H54 (cell line): ENCODE results near the gene C6orf120.

ENCODE experiments used
- DNase-seq: peaks from one replicate; pipeline ENCODE4 v3.0.0; 2011; ENCODE audit warnings: low spot score, mixed read lengths; ENCODE audit not compliant: insufficient read length
- FAIRE-seq: peaks from 3 replicates; lab custom pipeline; 2011; peaks lifted over from hg19 to GRCh38; lab: Jason Lieb, UNC
- POLR2A ChIP-seq: IDR thresholded peaks from 2 replicates; pipeline ENCODE4 v1.6.1; 2011; ENCODE audit warnings: low read depth, mild to moderate bottlenecking, low read length

The C6orf120 gene

DNA sequence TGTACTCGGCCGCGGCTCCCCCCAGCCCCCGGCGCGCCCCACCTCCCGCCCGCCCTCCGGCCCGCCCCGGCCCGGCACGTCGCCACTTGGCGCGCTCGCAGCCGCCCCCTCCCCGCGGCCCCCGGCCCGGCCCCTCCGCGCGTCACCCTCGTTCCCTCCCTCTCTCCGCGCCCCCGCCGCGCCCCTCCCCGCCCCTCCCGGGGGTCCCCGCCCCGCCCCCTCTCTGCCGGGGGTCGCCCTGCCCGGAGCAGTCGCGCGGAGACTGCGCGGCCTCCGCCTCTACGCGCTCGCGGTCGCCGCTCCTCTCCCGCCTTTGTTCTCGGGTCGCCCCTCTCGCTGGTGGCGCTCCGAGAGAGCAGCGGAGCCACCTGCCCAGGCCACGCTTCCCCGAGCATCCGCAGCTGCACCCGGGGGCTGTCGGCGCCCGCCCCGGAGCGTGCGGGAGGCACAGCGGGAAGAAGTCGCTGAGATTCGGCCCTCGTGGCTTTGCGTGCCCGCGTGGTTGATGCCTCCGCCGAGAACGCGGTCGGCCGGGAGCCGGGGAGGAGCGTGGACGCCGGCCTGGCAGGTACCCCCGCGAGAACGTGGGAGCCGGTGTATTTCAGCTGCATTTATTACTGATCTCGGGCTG is 22.7 kb downstream of the C6orf120 start, which contains the start of gene PHF10:
Gene PHF10 (minus strand): TSS at position 7 of the 631 bp plus-strand sequence. CDS start 569 bp downstream, outside the sequence.
- DNase-seq (no peak), FAIRE-seq (no peak)
- TF ChIP-seq POLR2A: no peak

DNA sequence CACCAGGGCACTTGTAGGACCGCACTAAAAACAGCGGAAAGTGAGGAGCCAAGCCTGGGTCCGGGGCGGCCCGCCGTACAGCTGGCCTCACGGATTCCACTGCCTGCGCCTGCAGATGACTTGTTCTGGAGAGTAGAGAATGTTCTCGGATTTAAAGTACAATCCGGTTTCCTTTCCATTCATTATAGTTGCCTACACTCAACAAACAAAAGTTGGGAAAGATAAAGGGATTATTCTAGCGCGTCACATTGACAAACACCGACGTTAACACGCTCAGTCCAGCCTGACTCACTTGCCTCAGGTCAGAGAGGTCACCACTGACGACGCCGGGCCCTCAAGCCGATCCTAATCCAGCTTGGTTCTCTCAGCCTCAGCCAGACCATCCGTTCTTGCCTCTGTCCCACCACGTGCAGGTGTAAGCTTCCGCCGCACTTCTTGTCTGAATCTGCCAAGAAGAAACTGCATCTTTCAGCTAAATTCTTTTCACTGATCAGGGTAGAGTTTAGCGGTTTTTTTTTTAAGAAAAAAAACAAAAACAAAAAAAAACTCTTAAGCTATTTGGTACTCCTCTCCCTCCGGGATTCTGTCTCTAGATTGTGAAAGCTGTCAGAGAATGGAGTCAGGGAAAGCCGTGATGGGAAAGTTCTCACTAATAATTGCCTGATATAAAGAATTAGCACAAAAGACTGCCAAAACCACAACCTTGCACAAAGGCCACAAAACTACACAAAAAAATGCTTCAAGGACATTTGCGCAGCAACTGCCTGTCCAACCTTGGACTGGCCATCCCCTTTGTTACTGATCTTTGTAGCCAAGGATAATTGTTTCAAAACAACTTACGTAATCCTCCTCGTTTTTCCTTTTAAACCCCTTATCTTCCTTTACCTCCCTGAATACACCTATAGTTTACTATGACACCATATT is 23.5 kb downstream of the C6orf120 start:
- no peak for DNase-seq
- FAIRE-seq: no peak
- TF ChIP-seq POLR2A: no peak

DNA sequence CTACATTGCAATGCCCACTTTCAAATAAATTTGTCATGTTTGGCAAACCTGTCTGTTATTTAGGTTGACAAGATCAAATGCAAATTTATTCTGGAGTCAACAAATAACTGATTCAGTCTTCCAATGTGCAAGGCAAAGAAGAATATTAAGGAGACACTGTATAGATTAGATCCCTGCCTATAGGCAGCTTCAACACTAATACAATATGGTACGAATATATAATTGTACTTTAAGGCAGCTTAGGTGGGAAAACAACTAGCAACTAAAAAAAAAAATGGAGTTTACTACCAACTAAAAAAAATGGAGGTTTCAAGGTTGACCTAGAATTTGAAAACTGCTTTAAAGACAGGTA is 24.1 kb downstream of the C6orf120 start:
- FAIRE-seq: no peak

DNA sequence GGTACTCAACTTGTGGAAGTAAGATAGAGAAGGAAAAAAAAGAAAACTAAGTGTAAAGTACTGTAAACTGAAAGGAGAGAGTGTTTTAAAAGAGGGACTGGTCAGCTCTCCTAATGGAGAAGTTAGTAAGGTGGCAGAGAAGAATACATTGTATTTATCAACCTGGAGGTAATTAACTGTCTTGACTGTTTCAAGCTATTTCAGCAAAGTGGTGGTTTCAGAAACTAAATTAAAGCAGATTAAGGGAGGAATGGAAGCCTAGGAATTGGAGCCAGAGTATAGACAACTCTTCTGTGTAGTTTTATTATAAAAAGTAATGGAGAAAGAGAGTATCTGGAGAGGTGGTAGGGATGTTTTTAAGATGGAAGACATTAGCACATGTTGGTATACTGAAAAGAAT is 25.0 kb downstream of the C6orf120 start:
- FAIRE-seq: no peak
- TF ChIP-seq POLR2A: no peak

More for the DNA sequence above, 24.1 kb downstream of the C6orf120 start:
- no peak for TF ChIP-seq POLR2A
- no peak for DNase-seq

DNA sequence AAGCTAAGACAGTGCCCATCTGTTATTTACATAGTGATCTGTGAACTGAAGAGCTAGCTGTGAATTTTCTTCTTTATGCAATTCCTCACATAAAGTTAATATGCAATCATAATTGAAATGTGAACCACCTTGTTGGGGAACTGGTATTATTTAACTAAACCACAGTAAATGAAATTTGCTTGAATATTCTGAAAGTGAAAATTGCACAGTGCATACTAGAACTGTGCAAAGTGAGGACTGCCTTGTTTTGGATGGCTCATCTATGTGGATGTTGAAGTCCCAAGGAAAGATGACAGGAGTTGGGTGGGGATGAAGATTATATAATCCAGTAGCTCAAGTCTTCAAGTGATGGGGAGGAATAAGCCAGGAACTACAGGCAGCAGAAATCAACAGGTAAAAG is 28.0 kb downstream of the C6orf120 start:
- TF ChIP-seq POLR2A: no peak
- FAIRE-seq (no peak), DNase-seq (no peak)

More for the DNA sequence above, 25.0 kb downstream of the C6orf120 start:
- no peak for DNase-seq

DNA sequence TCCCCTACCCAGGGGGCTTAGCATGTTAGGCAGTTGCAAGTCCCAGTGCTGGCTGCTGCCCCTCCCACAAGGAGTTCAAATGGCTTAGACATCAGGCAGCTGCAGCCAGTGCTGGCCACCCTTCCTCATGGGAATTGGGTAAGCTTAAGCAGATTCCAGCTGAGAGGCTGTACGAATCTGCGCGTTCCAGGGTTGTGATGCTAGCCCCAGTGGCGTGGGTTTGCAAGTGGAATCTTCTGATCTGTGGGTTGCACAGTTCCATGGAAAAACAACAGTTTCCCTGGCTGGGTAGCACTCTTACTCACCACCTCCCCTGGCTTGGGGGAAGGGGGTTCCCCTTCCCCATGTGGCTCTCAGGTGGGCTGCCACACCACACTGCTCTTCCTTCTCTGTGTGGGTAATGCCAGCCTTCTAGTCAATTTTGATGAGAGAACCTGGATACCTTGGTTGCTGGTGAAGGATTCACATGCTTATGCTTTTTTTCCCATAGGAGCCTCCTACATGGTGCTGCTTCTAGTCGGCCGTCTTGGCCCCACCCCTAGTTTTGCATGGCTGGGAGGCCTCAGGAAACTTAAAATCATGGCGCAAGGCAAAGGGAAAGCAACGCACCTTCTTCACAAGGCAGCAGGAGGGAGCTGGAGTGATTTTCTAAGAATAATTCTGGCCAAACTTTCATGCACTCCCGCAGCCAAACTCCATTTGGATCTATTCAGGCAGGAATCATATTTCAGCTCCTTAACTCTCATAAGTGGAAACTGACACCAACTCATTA is 36.5 kb downstream of the C6orf120 start:
- DNase-seq: no peak
- no peak for TF ChIP-seq POLR2A
- FAIRE-seq: no peak

DNA sequence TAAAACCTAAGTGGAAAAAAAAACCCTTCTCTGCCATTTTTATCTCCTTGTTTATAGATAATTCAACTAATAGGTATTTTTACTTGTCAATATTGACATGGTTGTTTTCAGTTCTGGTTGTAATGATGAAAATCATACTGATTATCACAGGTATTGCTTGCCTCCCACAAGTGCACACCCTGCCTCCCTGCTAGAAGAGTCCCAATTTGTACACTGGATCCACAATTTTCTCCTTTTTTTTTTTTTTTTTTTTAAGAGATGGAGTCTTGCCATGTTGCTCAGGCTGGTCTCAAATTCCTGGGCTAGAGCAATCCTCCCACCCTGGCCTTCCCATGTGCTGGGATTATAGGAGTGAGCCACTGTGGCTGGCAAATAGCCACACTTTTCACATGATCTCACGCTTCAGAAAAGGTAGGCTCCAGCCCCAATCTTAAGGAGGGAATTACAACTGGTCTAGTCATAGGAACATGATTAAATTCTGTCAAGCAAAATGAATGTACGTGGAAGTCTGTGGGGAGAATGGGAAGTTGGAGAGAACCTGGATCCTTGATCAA is 37.1 kb downstream of the C6orf120 start:
- no peak for TF ChIP-seq POLR2A
- no peak for DNase-seq
- FAIRE-seq: no peak

DNA sequence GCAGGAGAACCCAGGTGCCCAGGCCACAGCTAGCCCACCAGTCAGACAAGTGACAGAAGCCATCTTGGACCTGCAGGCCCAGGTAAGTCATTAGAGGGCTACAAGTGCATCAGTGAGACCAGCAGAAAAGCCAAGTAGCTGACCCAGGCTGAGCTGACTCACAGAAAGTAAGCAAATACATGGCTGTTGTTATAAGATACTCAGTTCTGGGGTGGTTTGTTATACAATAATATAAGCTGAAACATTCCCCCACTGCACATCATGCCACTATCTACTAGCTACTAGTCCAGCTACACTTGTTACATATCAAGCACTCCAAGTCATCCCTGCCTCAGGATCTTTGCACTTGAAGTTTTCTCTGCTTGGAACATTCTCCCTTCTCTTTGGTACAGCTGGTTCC is 39.4 kb downstream of the C6orf120 start:
- DNase-seq: no peak
- TF ChIP-seq POLR2A: no peak
- no peak for FAIRE-seq

DNA sequence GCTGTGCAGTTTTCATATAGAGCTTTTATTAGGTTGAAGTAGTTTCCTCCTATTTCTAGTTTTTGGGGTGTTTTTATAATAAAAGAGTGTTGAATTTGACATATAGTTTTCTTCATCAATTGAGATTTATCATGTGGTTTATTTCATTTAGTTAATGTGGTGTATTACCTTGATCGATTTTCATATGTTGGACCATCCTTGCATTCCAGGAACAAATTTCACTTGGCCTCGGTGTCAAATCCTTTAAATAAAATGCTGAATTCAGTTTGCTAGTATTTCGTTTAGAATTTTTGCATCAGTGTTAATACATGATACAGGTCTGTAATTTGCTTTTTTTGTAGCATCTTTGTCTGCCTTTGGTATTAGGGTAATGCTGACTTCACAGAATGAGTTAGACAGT is 43.5 kb downstream of the C6orf120 start:
- TF ChIP-seq POLR2A: no peak
- FAIRE-seq (no peak), DNase-seq (no peak)

DNA sequence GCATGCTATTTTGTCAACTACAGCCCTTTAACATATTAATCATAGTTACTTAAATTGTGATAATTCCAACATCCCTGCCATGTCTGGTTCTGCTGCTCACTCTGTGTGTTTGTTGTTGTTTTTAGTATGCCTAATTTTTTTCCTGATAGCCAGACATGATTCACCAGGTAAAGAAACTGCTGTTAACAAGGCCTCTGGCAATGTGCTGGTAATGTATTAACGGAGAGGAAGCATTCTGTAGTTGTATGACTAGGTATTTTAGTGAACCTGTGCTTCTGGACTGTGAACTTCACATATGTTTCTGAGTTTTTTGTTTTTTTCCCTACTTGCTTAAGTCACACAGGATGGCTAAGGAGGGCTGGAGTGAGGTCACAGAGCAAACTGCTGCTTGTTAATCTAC is 44.6 kb downstream of the C6orf120 start:
- DNase-seq: no peak
- no peak for FAIRE-seq
- no peak for TF ChIP-seq POLR2A

DNA sequence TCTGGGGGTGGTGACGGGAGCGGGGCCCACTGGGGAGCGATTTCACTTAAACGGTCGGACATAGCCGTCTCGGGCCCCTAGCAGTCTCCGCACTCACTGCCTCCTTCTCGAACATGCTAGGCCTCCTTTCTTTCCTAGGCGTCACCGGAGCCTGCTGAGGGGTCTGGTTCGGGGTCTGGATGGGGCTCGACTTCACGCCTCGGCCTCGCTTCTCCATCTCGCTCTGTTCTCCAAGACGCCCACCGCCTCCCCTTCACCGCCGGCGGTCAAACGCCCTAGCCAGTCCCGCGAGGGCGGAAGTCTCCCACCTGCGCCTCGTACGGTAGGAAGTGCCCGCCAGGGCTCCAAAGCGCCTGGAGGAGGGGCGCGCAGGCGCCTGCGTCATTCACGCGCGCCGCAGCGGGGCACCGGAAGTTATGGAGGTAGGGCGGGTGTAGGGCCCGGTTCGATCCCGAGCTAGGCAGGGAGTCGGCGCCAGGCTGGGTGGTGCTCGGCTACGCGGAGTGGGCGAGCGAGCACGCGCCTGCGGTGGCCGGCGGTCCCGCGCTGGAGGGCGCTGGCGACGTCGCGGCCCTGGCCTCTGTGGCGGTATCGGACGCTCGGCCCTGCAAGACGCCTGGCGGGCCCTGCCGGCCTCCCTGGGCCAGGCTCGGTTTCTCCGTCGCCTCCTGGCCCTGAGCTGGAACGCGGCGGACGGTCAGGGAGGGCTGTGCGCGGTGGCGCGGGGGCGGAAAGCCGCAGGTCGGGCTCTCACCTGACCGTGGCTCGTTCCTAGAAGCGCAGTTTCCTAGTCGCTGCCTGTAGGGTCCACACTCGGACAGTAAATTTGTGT is 49.5 kb downstream of the C6orf120 start, which contains the start of the genes DYNLT2 and ERMARD:
Gene DYNLT2 (minus strand): TSS at position 331 of the 832 bp plus-strand sequence. CDS start 114 bp downstream, at position 217.
Gene ERMARD (plus strand): TSS at position 381 of the 832 bp plus-strand sequence. CDS start 36 bp downstream, at position 417.
- DNase-seq: peak; percentile 77
- peak; percentile 86 for TF ChIP-seq POLR2A
- no peak for FAIRE-seq

DNA sequence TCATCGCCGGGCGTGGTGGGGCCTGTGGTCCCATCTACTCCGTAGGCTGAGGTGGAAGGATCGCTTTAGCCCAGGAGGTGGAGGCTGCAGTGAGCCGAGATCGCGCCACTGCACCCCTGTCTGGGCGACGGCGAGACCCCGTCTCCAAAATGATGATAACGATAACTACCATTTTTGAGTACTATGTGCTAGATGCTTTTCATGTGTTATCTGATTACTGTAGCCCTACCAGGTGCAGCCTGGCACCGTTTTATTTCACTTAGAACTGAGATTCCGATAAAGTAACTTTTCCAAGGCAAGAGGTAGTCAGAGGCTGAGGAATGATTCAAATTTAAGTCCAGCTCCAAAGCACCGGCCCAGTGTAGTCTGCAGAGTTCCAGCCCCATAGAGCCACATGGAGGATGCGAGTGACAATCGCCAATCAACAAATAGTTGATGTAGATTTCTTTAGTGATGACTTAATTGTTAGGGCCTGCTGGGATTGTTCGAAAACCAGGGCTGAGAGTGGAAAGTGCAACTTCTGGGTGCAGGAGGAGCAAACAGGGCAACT is 50.2 kb downstream of the C6orf120 start:
- DNase-seq: no peak
- no peak for TF ChIP-seq POLR2A
- FAIRE-seq: no peak
